Hematopoietic multipotent progenitor cell treated with erythropoietin and hydrocortisone succinate and interleukin-3 and kit ligand, for 8 days (in vitro differentiated cells): ENCODE measurements around the gene SYT11.
A peak's percentile ranks its signal among the peaks of the same experiment; 100 is the strongest.
"Not testable (repeated sequence)": the region's sequence is repeated elsewhere in the genome, so short reads cannot be mapped to it uniquely, and the experiment has no call there.

Experiments used
- DNase-seq: peaks from one replicate; pipeline ENCODE4 v3.0.0-alpha.2; 2015

Gene SYT11

GRCh38 chr1:155859234-155859829, at the start of gene SYT11:
TSS of gene SYT11 (plus strand) at chr1:155859567. CDS start at chr1:155859762, 195 bp downstream.
- peak; percentile 98 for DNase-seq

- DNase-seq, result no peak
Observed at GRCh38 chr1:155812878-155813277, 46.5 kb upstream of the SYT11 start.

GRCh38 chr1:155813672-155814071, 45.7 kb upstream of the SYT11 start:
- DNase-seq, result no peak

- no peak for DNase-seq
Observed at GRCh38 chr1:155816351-155816750, 43.0 kb upstream of the SYT11 start.

GRCh38 chr1:155827450-155827849, 31.9 kb upstream of the SYT11 start:
- DNase-seq, result no peak

GRCh38 chr1:155831279-155831976, 27.9 kb upstream of the SYT11 start:
- no peak for DNase-seq

GRCh38 chr1:155833665-155834295, 25.6 kb upstream of the SYT11 start:
- no peak for DNase-seq

- DNase-seq, result peak; percentile 72
Observed at GRCh38 chr1:155834296-155834926, 25.0 kb upstream of the SYT11 start.

GRCh38 chr1:155834927-155835399, 24.4 kb upstream of the SYT11 start:
- DNase-seq, result not testable (repeated sequence)

GRCh38 chr1:155835548-155835947, 23.8 kb upstream of the SYT11 start:
- DNase-seq, result no peak

GRCh38 chr1:155840386-155840785, 19.0 kb upstream of the SYT11 start:
- no peak for DNase-seq

GRCh38 chr1:155844860-155845421, 14.4 kb upstream of the SYT11 start:
- no peak for DNase-seq

GRCh38 chr1:155847823-155848529, 11.4 kb upstream of the SYT11 start:
- DNase-seq, result peak; percentile 79

GRCh38 chr1:155850345-155850744, 9.0 kb upstream of the SYT11 start:
- DNase-seq, result peak; percentile 28

- DNase-seq, result no peak
Observed at GRCh38 chr1:155856257-155856974, 3.0 kb upstream of the SYT11 start.

- DNase-seq, result peak; percentile 95
Observed at GRCh38 chr1:155856975-155857930, 2.1 kb upstream of the SYT11 start, which contains the start of gene GON4L. TSS of gene GON4L (minus strand) at chr1:155857214. CDS start at chr1:155853780, 3,434 bp downstream.

- DNase-seq, result no peak
Observed at GRCh38 chr1:155858800-155859233, 550 bp upstream of the SYT11 start.

- peak; percentile 62 for DNase-seq
Observed at GRCh38 chr1:155859881-155860871, 809 bp downstream of the SYT11 start.

- no peak for DNase-seq
Observed at GRCh38 chr1:155860970-155861510, 1.7 kb downstream of the SYT11 start.
